ENCODE data around the gene PABPC1L.

DNA sequence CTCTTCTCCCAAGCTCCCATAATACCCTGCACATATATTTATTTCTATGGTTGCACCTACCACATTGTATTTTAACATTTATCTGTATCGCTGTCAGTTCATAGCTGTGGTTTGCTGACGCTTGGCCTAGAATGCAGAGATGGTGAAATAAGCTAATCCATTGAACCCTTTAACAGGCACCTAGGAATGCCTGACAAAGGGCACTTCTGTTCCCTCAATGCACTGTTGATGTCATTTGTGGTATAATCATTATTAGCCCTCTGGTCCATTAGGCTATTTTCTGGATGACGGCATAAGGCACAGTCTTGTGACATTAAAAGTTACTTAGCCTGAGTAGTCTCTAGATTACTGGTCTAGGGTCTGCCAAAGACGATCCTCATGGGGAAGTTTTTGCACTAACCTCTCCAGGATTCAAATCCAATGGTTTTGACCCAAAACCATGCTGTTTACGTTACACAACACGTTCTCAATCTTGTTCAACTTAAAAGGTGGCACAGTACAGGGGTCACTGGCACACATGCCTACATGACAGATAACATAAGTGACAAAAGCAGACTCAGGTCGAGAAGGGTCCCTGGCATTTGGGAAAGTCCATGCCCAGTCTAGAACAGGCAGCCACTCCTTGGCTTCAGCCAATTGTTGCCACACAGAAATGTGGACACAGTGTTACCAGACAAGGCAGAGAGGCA is 26.5 kb upstream of the PABPC1L start:
- TF ChIP-seq, protein P1, sequence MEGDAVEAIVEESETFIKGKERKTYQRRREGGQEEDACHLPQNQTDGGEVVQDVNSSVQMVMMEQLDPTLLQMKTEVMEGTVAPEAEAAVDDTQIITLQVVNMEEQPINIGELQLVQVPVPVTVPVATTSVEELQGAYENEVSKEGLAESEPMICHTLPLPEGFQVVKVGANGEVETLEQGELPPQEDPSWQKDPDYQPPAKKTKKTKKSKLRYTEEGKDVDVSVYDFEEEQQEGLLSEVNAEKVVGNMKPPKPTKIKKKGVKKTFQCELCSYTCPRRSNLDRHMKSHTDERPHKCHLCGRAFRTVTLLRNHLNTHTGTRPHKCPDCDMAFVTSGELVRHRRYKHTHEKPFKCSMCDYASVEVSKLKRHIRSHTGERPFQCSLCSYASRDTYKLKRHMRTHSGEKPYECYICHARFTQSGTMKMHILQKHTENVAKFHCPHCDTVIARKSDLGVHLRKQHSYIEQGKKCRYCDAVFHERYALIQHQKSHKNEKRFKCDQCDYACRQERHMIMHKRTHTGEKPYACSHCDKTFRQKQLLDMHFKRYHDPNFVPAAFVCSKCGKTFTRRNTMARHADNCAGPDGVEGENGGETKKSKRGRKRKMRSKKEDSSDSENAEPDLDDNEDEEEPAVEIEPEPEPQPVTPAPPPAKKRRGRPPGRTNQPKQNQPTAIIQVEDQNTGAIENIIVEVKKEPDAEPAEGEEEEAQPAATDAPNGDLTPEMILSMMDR (IDR thresholded peaks at IDR 0.05; ENCODE audit: low read length) = no peak
- TF ChIP-seq EZH2phosphoT487 (IDR thresholded peaks at IDR 0.05; ENCODE audit: low read length) (no peak), EZH2 (optimal IDR thresholded peaks at IDR 0.05; ENCODE audit: low read depth, low read length) (no peak)

Data from MM.1S (cell line).